ENCODE results near the gene KCNJ11.

Gene KCNJ11

GRCh38 chr11:17408026-17408425 lies 19.6 kb upstream of the KCNJ11 start:
- DNase-seq = no peak

GRCh38 chr11:17407575-17407974 lies 19.1 kb upstream of the KCNJ11 start:
- DNase-seq = no peak

GRCh38 chr11:17406818-17407149 lies 18.3 kb upstream of the KCNJ11 start:
- DNase-seq = no peak

GRCh38 chr11:17406082-17406817 lies 17.8 kb upstream of the KCNJ11 start:
- DNase-seq = no peak

- DNase-seq = peak; percentile 76
These were observed 17.0 kb upstream of the KCNJ11 start for GRCh38 chr11:17405232-17406005.

- DNase-seq = no peak
These were observed 15.7 kb upstream of the KCNJ11 start for GRCh38 chr11:17403980-17404759.

GRCh38 chr11:17402486-17402885 lies 14.0 kb upstream of the KCNJ11 start:
- DNase-seq = no peak

GRCh38 chr11:17401841-17402240 lies 13.4 kb upstream of the KCNJ11 start:
- no peak for DNase-seq

GRCh38 chr11:17401316-17401715 lies 12.9 kb upstream of the KCNJ11 start:
- DNase-seq = no peak

GRCh38 chr11:17400048-17400775 lies 11.8 kb upstream of the KCNJ11 start:
- no peak for DNase-seq

- no peak for DNase-seq
These were observed 10.8 kb upstream of the KCNJ11 start for GRCh38 chr11:17399236-17399635.

GRCh38 chr11:17397311-17398002 lies 9.0 kb upstream of the KCNJ11 start:
- DNase-seq = no peak

- DNase-seq = no peak
These were observed 8.3 kb upstream of the KCNJ11 start for GRCh38 chr11:17396598-17397310.

- DNase-seq = no peak
These were observed 7.5 kb upstream of the KCNJ11 start for GRCh38 chr11:17395978-17396377.

- no peak for DNase-seq
These were observed 7.1 kb upstream of the KCNJ11 start for GRCh38 chr11:17395554-17395961.

- no peak for DNase-seq
These were observed 6.4 kb upstream of the KCNJ11 start for GRCh38 chr11:17394743-17395390.

- no peak for DNase-seq
These were observed 5.0 kb upstream of the KCNJ11 start for GRCh38 chr11:17393472-17393871.

- no peak for DNase-seq
These were observed 4.4 kb upstream of the KCNJ11 start for GRCh38 chr11:17392872-17393271.

GRCh38 chr11:17391493-17392355 lies 3.3 kb upstream of the KCNJ11 start:
- DNase-seq = no peak
